ENCODE measurements around the gene JOSD2. TPM values are rescaled to one million over a fixed set of nuclear protein-coding genes. Genes with fewer than 3 reads are reported as not detected.

The JOSD2 gene
- total RNA-seq, 4 donors from 2014 or later, result 26.3 to 45.1 (median 34.9) TPM

GRCh38 chr19:50509366-50509765 is 1.6 kb downstream of the JOSD2 start:
- 81 to 84% methylated on average over 8 to 11 of the region's 11 CpGs for WGBS, 2 donors
- H3K36me3 ChIP-seq, result peaks cover 0 to 16% (median 0%) of the 10 kb centered on the region in 3 donors
- no peaks in the 10 kb centered on the region for H3K9me3 ChIP-seq
- H3K27me3 ChIP-seq, result peaks cover 0 to 8% (median 0%) of the 10 kb centered on the region in 4 donors
- DNase-seq, result no peak
- H3K27ac ChIP-seq, result no peak overlapping the region
- TF ChIP-seq POLR2A (IDR thresholded peaks at IDR 0.05) (no peak), CTCF (IDR thresholded peaks at IDR 0.05) (no peak)
- H3K4me3 ChIP-seq, result no peak overlapping the region
- H3K4me1 ChIP-seq, result peaks cover 7 to 25% (median 8%) of the 10 kb centered on the region in 3 donors
- intact Hi-C loops (cut with DNase I), result no loop called here

GRCh38 chr19:50508843-50509190 is 2.2 kb downstream of the JOSD2 start:
- H3K4me3 ChIP-seq, result no peak overlapping the region
- WGBS, 2 donors, result 77 to 92% methylated on average over 3 of the region's 3 CpGs
- intact Hi-C loops (cut with DNase I), result no loop called here
- peaks cover 0 to 16% (median 0%) of the 10 kb centered on the region in 3 donors for H3K36me3 ChIP-seq
- TF ChIP-seq CTCF (IDR thresholded peaks at IDR 0.05) (no peak), POLR2A (IDR thresholded peaks at IDR 0.05) (no peak)
- peaks cover 0 to 3% (median 0%) of the 10 kb centered on the region in 4 donors for H3K27me3 ChIP-seq
- DNase-seq, result no peak
- H3K9me3 ChIP-seq, result no peaks in the 10 kb centered on the region
- H3K27ac ChIP-seq, result no peak overlapping the region
- peaks cover 7 to 25% (median 8%) of the 10 kb centered on the region in 3 donors for H3K4me1 ChIP-seq

- TF ChIP-seq POLR2A (IDR thresholded peaks at IDR 0.05) (no peak), CTCF (IDR thresholded peaks at IDR 0.05) (no peak)
- WGBS, 2 donors, result 88 to 97% methylated on average over 1 to 6 of the region's 8 CpGs
- intact Hi-C loops (cut with DNase I), result no loop called here
- H3K36me3 ChIP-seq, result peaks cover 0 to 16% (median 0%) of the 10 kb centered on the region in 3 donors
- no peak overlapping the region for H3K4me3 ChIP-seq
- no peaks in the 10 kb centered on the region for H3K27me3 ChIP-seq
- H3K27ac ChIP-seq, result no peak overlapping the region
- no peak for DNase-seq
- H3K9me3 ChIP-seq, result no peaks in the 10 kb centered on the region
- peaks cover 7 to 25% (median 8%) of the 10 kb centered on the region in 3 donors for H3K4me1 ChIP-seq
Measured at GRCh38 chr19:50507376-50507775, 3.6 kb downstream of the JOSD2 start.

GRCh38 chr19:50506700-50507099 is 4.3 kb downstream of the JOSD2 start:
- WGBS, 2 donors, result 91% methylated on average over 6 to 10 of the region's 10 CpGs
- no peaks in the 10 kb centered on the region for H3K27me3 ChIP-seq
- intact Hi-C loops (cut with DNase I), result no loop called here
- no peak for DNase-seq
- H3K9me3 ChIP-seq, result no peaks in the 10 kb centered on the region
- TF ChIP-seq CTCF (IDR thresholded peaks at IDR 0.05), result no peak
- no peak for TF ChIP-seq POLR2A (IDR thresholded peaks at IDR 0.05)
- peaks cover 0 to 16% (median 0%) of the 10 kb centered on the region in 3 donors for H3K36me3 ChIP-seq
- H3K4me1 ChIP-seq, result peaks cover 7 to 20% (median 8%) of the 10 kb centered on the region in 3 donors
- H3K27ac ChIP-seq, result no peak overlapping the region
- H3K4me3 ChIP-seq, result no peak overlapping the region

- TF ChIP-seq POLR2A (IDR thresholded peaks at IDR 0.05), result no peak
- TF ChIP-seq CTCF (IDR thresholded peaks at IDR 0.05), result no peak
- H3K27ac ChIP-seq, result no peak overlapping the region
- H3K9me3 ChIP-seq, result no peaks in the 10 kb centered on the region
- no peak for DNase-seq
- 82 to 100% methylated on average over 2 to 10 of the region's 30 CpGs for WGBS, 2 donors
- H3K4me1 ChIP-seq, result peaks cover 7 to 17% (median 8%) of the 10 kb centered on the region in 3 donors
- intact Hi-C loops (cut with DNase I), result no loop called here
- peaks cover 0 to 16% (median 0%) of the 10 kb centered on the region in 3 donors for H3K36me3 ChIP-seq
- no peak overlapping the region for H3K4me3 ChIP-seq
- no peaks in the 10 kb centered on the region for H3K27me3 ChIP-seq
Measured at GRCh38 chr19:50505856-50506611, 5.0 kb downstream of the JOSD2 start.

All from esophagus squamous epithelium (tissue), 5 donors.